Stimulated activated CD4-positive, alpha-beta T cell treated with anti-CD3 and anti-CD28 coated beads, TNF-alpha, amount 100 ng/mL, for 4 hours (primary cell): ENCODE data around the gene IRX5.

ENCODE experiments used
- DNase-seq, 3 experiments: peaks; one replicate each; pipeline ENCODE4 v3.0.0-alpha.2; 2020; ENCODE audit warnings: low read depth in 3 of 3

The IRX5 gene

DNA sequence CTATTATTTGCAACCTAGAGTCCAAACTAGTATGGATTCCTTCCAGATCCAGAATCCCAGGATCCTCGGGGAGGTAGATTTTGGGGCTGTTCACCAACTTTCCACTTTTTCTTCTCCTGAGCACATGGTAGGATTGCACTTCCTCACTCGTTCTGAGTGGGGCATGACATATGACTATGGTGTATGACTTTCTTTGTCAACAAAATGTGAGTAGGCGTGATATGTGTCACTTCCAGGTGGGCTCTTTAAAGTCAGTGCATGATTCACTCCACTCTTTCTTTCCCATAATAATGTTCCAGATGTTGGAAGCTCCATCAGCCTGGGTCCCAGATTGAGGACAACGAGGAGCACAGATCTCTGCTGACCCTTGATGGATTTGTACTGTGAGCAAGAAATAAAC is 21.5 kb downstream of the IRX5 start:
- DNase-seq, result no peak

DNA sequence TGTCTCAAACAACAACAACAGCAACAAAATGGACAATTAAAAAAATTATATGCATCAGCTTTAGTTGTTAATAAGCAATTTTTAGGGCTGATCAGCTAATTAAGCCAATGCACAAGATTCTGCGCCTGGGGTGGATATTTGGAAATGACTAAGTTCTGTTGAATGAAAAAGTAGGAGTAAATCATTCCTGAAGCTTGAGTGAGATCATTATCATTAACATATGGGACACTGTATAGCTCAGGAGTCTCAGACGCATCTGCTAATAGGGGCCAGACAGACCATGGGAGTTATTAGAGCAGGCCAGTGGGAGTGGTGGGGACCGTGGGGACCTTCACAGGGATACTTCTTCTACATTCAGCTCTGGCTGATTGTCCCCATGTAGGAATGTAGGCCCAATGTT is 22.8 kb downstream of the IRX5 start:
- DNase-seq, result no peak

DNA sequence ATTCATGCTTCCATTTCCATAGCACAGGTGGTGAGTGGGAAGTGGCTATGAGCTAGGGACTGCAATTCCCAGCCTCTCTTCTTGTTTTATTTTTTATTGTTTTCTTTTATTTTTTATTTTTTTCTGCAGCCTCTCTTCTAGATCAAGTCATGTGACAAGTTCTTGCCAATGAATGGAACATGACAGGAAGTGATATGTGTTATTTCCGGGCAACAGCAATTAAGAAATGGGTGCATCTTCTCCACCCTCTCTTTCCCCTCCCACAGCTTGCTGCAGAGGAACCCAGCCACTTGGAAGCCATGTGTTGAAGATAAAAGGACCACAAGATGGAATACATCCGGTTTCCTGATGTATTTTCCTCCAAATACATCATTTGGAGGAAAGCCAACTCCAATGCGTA is 23.6 kb downstream of the IRX5 start:
- DNase-seq, result no peak

- DNase-seq, result no peak
These were observed 25.1 kb downstream of the IRX5 start for GRCh38 chr16:54955757-54956156.

DNA sequence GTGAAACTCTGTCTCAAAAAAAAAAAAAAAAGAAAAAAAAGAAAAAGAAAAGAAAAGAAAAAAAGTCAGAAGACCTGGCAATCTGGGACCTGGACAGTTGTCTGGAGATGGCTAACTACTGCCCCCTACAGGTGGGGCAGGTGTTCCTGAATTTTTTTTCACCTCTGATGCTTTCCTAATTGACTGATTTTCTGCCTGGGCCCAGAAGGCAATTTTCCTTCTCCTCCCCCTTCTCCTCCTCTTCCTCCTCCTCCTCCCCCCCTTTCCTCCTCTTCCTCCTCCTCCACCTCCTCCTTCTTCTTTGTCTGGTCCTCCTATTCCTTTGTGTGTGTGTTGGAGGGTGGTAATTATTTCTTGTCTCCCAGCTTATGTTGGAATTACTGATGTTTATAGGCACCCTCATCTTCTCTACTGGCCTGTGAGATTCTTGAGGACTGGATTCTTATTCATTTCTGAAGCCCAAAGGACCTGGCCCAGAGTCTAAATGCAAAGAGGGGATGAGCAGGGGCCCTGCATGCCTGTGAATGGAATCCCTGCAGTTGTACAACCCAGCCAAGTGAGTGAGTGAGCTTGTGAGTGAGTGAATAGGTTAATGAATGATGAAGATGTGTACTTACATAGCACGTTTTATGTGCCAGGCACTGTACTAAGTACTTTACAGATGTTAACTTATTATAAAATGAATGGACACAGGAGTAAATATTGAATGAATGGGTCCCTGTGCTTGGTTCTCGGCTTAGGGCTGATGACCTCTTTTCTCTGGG is 26.9 kb downstream of the IRX5 start:
- no peak for DNase-seq

GRCh38 chr16:54962045-54962444 is 31.4 kb downstream of the IRX5 start:
- DNase-seq, result no peak

- no peak for DNase-seq
These were observed 33.6 kb downstream of the IRX5 start for GRCh38 chr16:54964239-54964638.

GRCh38 chr16:54965464-54965863 is 34.8 kb downstream of the IRX5 start:
- no peak for DNase-seq

DNA sequence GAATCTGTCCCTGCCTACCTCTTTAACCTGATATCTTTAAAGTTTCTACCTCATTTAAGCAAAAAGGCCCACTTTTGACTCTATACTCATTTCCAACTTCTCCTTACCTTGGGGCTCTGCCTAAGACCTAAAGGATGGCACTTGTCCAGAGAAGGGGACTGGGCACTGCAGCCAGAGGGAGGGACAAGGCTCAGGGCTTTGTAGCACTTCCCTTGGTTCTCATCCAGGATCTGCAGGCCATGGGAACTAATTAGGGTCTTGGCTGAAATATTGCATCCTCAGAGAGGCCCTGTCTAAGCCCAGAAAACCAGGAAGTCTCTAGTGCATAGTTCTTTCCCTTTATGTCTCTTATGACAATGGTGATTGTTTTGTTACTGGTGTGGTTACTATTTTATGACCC is 37.3 kb downstream of the IRX5 start:
- DNase-seq, result no peak

DNA sequence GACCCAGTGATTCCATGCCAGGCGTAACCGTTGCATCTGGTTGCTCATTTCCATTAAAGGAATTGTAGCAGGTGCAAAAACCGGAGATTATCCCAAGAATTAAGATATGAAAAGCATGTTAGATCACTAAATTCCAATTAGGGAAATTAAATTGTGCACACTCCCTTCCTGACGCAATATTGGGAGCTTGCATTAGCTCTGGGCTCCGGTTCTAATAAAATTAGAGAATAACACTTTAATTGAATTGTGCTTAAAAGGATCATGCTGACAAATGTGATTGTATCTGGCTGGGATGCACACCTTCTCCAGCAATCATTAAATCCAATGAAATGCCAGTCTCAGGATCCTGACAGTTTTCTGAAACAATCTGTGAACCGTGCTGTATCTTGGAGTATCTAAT is 38.1 kb downstream of the IRX5 start:
- DNase-seq, result no peak

DNA sequence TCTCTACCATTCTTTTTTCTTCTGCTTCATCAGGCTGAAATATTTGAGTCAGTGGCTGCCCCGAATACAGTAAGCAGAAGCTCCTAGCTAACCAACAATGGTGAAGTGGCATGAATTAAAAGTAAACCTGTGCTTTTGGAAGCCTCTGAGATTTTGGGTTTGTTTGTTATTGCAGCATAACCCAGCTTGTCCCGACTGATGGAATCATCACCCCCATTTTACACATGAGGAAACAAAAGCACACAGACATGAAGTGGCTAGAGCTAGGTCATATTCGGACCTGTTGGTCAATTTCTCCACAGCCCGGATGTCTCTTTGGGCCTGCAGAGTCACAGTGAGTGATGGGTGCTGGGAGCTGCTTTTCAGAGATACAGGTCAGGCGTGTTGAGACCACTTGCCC is 39.4 kb downstream of the IRX5 start:
- no peak for DNase-seq

DNA sequence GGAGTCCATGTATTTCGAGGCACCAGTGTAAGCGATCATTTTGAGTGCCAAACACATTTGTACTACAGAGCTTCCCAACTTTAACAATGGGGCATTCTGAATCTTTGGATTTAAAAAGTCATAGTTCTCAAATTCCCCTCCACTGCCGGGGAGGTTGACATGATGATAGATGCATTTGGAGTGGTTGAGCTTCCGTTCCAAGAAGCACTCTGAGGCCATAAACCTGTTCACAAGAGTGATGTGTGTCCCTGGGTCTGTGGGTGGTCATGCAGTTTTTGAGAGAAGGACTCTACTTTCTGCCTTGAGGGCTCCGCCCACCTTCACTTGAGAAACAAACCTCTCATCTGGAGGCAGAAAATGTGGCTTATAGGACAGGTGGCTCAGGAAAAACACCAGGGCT is 43.7 kb downstream of the IRX5 start:
- DNase-seq, result no peak

DNA sequence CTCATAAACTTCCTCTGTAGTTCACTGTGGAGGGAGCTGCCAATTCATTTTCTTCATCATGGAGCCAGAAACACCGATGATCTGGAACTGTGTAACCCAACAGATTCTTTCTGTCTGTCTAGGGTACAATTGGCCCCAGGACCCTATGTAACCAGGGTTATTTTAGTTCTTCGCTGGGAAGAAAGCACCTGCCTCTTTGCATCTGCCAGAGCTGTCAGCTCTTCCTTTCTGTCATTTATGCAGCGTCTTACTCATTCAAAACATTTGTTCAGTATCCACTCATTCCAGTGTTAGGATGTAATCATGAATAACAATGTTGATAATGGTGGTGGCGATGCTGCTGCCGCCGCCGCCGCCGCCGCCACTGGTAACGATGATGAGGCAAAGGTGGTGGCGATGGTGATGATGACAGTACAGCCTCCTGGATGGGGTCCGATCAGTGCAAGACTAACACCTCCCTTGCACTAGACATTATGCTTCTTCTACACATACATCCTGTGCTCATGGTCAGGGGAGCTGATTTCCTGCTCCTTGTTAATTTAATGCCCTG is 46.1 kb downstream of the IRX5 start:
- DNase-seq, result no peak

- no peak for DNase-seq
These were observed 46.5 kb downstream of the IRX5 start for GRCh38 chr16:54977211-54977610.

- no peak for DNase-seq
These were observed 50.2 kb downstream of the IRX5 start for GRCh38 chr16:54980821-54981220.
